HG03135 (cell line): ENCODE results near the gene DYNC1H1.
A peak's percentile ranks its signal among the peaks of the same experiment; 100 is the strongest.

Experiments
- ATAC-seq: cut with Tn5 transposase; IDR thresholded peaks from one replicate; pipeline ENCODE4 v1.9.1; 2021; ENCODE audit warnings: mild to moderate bottlenecking, moderate library complexity; ENCODE audit not compliant: unreplicated experiment

DYNC1H1 gene

DNA sequence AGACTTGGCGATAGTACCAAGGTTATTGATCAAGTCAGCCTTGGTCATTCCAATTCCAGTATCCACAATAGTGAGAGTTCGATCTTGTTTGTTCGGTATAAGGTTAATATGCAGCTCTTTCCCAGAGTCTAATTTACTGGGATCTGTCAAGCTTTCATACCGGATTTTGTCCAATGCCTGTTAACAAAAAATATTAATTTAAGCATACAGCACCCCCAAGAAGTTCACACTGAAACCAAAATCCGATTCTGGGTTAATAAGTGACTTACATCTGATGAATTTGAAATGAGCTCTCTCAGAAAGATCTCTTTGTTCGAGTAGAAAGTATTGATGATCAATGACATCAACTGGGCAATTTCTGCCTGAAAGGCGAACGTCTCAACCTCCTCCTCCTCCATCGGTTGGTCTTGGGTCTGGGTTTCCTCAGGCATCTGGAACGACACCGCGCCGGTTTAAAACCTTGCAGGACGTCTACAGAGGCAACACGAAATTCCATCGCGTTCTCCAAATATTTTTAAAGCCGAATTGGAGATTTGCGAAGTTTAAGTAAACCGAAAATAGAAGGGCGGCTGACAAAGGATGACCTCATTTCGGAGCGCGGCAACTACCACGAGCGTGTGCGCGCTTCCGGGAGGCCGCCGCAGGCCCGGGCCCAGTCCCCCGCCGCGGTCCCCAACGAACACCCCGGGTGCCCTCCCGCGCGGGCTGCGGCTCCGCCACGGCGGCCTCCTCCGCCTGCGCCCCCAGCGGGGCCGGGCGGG is 121.8 kb downstream of the DYNC1H1 start:
- peak; percentile 25 for ATAC-seq

DNA sequence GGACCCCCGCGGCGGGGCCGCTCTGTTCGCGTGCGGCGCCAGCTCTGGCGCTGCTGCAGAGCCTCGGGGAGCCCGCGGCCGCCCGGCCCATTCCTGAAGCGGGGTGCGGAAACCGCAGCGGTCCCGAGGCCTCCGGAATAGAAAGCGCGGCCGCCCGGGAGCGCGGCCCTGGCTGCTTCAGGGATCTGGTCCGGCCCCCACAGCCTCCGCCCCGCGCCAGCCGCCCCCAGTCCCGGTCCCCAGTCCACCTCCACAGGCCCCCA is 122.3 kb downstream of the DYNC1H1 start:
- no peak for ATAC-seq

DNA sequence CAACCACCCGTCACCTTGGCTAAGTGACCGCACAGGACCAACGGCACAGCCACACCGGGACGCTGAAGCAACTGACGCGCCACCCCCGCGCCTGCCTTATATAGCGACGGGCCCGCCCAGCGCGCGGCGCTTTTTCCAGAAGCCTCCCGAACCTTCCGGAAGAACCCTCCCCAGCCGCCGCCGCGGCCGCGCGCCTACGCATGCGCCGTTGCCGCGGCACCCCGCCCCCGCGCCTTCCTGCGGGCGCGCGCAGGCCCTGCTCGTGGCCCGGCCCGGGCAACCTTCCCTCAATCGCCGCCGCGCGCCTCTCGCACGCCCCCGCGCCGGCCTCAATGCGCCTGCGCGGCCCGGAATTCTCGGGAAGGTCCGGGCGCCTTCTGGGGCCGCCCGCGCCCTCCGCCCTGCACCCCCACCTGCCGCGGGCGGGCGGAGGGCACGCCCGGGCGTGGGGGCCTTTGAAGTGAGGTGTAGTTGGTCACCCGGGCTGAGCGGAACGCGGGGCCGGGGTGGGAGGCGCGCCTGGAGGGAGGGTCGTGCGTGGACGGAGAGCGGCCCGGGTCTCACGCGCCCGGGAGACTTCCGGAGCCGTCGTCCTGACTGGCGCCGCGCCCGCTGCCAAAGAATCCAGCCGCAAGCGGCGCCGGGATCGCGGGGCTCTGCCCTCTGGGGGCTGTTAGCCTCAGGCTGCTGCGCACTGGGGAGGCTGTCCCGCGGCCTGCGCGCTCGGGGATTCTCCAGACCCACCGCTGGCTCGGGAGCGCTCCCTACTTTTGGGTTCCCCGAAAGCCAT is 122.8 kb downstream of the DYNC1H1 start, which contains the start of gene HSP90AA1:
TSS of gene HSP90AA1 (minus strand) at position 73 of the 790 bp plus-strand sequence. CDS start 666 bp downstream, outside the sequence.
- peak; percentile 67 for ATAC-seq

DNA sequence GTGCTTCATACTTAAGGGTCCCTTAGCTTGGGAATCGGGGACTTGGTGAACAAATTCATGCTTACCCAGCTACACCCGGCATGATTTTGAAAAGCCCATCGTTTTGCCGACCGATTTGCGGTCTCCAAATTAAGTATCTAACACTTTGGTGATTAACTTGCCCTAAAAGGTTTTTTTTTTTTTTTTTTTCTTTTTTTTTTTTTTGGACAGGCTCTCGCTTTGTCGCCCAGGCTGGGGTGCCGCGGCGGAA is 123.3 kb downstream of the DYNC1H1 start:
- no peak for ATAC-seq

DNA sequence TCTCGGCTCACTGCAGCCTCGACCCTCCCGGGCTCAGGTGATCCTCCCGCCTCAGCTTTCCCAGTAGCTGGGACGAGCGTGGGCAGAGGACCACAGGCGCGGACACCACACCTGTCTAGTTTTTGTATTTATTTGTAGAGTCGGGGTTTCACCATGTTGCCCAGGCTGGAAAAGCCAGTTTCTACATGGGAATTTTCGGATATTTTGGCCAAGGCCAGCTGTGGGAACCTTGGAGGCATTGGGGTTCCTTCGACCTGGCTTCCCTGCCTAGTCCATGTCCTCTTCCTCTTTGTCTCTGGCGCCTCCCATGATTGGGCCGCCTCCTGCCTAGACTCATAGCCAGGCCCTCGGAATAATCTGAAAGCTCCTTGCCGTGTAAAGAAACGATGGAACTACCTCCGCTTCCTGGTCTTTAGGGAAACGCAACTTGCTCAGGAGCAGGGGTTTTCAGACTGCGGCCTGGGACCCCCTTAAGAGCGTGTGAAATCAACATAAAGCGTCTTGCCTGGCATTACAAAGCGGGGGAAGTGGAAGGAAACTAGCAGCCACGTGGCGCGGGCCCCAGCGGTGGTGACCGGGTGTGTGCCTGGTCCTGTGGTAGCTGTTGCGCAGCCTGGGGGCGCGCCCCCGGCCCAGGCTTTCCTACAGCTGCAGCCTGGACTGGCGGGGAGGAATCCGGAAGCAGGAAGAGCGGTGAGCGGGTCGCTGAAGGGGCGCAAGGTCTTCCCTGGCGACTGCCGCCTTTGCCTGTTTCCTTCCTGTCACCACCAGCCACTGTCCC is 123.8 kb downstream of the DYNC1H1 start:
- peak; percentile 5 for ATAC-seq

DNA sequence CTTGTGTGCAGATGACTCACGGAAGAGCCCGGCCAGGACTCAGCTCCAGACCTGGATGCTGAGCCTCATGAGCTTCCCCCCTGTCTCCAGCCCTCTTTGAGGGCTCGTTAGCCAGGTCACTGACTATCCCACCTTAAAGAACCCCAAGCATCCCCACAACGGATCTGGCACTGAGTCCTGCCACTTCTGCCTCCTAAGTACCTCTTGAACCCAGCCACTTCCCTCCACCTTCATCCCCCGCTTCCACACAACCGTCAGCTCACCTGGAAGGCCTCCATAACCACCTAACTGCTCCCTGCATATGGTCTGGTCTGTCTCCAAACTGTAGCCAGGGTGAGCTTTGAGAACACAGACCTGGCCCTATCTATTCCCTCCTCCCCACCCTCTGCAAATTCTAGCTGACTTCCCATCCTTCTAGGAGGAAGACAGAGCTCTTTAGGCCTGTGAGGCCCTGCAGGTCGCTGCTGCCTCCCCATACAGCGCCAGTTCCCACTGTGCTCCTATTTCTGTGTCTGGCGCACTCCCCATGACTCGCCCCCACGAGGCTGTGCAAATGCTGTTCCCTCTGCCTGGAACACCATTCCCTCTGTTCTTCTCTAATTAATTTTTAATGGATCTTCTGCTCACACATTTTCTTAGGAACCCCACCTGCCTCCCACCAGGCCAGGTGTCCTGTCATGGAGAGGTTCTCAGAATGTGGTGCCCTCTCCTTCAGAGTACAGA is 125.4 kb downstream of the DYNC1H1 start:
- no peak for ATAC-seq

DNA sequence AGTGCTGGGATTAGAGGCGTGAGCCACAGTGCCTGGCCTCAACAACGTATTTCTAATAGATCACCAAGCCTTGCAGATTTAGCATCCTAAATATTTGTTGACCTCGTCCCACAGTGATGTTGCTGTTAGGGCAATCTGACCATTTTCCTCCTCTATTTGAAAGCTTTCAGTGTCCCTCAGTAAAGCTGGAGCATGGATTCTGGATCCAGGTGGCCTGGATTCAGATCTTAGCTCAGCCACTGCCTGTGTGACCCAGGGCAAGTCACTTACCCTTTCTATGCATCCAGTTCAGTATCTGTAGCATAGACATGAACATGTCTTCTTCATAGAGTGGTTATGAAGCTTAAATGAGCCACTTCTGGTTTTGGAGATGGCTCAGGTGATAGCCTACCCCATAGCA is 126.3 kb downstream of the DYNC1H1 start:
- no peak for ATAC-seq

DNA sequence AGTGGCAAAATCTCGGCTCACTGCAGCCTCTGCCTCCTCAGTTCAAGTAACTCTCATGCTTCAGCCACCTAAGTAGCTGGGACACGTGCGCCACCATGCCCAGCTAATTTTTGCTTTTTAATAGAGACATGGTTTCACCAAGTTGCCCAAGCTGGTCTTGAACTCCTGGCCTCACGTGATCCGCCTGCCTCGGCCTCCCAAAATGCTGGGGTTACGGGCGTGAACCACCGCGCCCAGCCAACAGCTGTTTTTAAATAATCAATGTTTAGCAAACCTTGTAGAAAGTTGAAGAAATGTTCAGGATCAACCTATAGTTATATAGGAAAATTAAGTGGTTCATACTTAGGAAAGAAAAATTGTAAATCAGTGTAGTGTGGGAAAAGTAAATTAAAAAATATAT is 128.4 kb downstream of the DYNC1H1 start:
- no peak for ATAC-seq

DNA sequence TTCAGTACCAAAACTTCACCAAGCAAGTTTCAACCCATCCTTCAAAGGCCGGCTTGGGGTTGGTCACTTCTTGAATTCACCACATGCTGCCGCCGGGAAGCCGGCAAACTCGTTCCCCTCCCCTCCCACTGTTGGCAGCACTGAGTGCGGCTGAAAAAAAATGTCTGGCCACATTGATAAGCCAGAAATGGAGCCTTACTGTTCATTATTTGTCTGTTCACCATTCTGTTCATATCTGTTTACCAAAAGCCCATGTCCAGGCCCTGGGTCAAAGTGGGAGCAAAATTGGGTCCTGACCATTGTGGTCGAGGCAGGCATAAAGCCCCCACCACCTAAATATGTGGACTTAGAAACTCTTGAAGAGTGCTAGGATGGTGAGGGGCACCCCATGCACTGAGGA is 129.7 kb downstream of the DYNC1H1 start:
- no peak for ATAC-seq

DNA sequence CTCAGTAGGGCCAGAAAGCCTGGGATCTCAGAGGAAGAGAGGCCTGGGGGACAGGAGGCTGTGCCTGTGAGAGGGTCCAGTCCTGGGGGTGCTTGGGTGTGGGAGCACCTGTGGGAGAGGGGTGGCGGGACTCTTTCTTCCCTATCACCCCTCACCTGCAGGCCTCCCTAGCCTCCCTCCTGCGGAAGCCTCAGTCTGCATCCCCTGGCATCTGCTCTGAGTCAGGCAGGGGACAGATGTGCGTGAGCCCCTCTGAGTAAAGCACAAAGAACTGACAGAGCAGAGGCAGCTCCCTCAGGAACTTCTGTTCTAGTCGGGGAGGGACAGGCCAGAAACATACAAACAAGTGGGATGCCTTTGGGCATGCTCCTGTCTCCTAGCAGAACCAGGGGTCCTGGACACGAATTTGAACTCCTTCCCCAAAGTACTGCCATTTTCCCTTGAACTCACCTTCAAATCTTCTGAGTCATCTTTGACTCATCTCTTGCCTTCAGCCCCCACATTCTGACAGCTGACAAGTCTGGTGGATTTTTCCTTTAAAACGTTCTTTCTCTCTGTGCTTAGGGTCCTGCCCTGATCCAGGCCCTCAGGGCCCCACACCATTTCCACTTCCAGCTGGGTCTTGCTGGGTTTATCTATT is 131.0 kb downstream of the DYNC1H1 start:
- ATAC-seq, result no peak

DNA sequence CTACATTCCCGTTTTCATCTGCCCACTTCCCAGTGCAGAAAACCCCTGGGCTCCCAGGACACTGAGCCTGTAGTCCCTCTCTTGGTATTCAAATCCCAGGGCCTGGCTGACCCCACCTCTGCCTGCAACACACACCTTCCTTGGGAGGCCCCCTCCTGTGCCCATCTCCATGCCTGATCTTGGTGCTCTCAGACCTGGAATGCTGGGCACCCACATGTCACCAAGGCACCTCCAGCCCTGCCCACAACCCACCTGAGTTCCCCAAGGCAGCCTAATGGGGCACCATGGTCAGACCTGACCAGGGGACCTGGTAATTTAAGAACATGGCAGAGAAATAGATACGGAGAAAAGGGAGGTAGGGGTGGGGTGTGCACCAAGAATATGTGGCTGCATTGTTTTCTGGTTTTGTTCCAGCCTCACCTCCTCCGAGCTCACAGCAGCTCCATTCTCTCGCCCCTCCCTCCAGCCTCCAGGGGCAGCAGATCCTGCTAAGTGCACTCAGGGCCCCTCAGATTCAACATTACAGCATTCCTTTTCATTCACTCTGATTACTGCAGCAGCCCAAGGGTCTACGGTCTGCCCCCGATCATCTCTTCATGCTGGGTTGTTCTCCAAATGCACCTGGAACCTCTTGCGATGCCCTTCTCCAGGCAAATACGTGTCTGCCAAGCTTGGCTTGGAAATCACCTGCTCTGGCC is 131.6 kb downstream of the DYNC1H1 start:
- no peak for ATAC-seq

DNA sequence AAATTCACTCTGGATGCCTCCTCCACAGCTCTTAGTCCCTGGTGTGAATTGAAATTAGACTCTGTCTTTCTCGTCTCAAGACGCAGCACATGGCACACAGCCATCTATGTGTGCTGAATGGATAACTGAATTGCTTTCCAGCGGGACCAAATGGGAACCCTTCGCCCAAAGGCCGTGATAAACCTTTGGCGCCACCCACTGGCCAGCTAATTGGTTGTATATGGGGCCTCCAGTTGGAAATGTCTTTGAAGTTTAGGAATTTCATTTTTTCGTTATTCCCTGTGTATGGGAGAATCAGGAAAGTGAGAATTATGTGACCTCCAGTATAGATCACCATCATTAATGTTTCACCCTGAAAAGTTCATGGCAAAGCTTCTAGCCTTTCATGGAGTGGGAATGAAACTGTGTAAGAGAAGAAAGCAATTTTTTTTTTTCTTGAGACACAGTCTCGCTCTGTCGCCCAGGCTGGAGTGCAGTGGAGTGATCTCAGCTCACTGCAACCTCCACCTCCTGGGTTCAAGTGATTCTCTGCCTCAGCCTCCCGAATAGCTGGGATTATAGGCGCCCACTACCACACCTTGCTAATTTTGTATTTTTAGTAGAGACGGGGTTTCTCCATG is 132.3 kb downstream of the DYNC1H1 start:
- no peak for ATAC-seq

DNA sequence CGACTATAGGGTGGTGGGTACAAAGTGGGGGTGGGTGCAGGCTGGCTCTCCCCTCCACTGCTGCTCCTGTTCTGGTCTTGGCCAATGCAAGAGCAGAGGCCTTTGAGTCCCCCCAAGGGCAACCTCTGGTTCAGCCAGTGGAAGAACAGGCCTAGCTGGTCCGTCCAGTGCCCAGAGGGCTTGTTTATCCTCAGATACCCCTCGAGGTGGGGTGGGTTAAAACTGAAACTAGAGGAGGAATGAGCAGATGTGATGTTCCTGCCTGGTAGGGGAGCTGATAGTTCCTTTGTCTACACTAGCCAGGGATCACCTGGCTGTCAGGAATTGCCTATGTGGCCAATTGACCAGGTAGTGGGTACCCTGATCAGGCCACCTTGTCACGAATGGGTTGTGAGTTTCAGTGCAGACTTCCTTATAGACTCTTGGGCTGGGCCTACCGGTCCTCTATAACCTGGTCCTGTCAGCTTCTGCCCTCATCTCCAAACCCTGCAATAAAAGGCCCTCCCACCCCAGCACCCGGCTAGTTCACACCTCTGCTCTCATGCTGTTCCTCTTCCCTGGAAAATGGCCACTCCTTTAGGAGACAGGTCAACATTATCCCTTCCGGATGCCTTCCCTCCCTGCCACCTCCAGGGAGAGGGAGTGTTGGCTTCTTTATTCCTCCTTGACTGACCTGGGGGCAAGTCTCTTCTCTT is 133.2 kb downstream of the DYNC1H1 start:
- no peak for ATAC-seq

DNA sequence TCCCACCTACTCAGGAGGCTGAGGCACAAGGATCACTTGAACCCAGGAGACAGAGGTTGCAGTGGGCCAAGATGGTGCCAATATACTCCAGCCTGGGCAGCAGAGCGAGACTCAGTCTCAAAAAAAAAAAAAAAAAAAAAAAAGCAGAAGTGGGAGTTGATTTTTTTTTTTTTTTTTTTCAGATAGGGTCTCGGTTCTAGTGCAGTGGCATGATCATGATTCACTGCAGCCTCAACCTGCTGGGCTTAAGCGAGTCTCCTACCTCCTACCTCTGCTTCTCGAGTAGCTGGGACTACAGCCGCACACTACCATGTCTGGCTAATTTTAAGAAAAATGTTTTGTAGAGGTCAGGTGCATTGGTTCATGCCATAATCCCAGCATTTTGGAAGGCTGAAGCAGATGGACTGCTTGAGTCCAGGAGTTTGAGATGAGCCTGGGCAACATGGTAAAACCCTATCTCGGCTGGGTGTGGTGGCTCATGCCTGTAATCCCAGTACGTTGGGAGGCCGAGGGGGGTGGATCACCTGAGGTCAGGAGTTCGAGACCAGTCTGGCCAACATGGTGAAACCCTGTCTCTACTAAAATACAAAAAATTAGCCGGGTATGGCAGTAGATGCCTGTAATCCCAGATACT is 138.8 kb downstream of the DYNC1H1 start:
- ATAC-seq, result peak; percentile 65

DNA sequence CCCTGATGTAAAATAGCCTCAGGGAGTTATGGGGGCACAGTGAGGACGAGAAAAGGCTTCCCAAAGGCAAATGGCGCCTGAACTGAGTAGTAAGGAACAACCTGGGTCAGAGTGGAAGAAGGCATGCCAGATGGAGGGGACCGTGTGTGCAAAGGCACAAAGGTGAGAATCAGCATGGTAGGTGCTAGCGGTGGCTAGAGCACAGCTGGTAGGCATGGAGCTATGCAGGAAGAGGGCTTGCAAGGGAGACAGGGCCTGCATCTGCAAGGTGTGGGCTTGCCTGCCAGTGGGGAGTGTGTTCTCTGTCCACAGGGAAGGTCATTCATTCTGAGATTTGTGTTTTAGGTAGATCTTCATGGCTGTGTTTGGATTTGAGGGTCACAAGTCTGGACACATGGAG is 141.0 kb downstream of the DYNC1H1 start:
- no peak for ATAC-seq
